ENCODE measurements around the gene FBLN5. TPM values are rescaled to one million over a fixed set of nuclear protein-coding genes. Genes with fewer than 3 reads are reported as not detected.

Gene FBLN5
- polyA plus RNA-seq, 1 experiment = 116 TPM

DNA sequence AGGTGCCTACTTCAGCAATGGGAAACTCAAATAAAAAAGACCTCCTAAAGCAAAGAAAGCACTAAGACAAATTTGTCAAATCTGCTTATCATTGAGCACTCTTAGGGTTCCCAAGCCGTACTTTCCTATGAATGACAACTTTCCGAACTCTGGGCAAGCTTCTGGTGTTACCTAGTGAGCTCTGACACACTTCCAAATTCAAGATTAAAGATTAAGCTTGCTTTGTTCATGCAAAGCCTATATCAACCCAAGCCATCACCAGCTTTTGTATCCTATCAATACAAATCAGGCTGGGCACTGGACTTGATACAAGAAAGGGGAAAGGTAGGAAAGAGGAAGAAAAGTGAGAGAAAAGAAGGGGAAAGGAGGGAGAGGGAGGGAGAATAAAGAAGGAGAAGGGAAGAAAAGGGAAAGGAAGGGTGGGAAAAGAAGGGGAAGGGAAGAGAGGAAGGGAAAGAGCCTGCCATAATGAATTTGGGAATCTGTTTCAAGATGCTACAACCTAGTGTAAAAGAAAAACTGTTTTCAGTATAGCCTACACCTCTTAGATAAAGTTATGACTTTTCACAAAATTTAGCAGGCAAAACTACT is 23.8 kb upstream of the FBLN5 start:
- H3K4me3 ChIP-seq (ENCODE audit: low read depth, low read length) = no peak overlapping the region
- TF ChIP-seq, protein P1, sequence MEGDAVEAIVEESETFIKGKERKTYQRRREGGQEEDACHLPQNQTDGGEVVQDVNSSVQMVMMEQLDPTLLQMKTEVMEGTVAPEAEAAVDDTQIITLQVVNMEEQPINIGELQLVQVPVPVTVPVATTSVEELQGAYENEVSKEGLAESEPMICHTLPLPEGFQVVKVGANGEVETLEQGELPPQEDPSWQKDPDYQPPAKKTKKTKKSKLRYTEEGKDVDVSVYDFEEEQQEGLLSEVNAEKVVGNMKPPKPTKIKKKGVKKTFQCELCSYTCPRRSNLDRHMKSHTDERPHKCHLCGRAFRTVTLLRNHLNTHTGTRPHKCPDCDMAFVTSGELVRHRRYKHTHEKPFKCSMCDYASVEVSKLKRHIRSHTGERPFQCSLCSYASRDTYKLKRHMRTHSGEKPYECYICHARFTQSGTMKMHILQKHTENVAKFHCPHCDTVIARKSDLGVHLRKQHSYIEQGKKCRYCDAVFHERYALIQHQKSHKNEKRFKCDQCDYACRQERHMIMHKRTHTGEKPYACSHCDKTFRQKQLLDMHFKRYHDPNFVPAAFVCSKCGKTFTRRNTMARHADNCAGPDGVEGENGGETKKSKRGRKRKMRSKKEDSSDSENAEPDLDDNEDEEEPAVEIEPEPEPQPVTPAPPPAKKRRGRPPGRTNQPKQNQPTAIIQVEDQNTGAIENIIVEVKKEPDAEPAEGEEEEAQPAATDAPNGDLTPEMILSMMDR (IDR thresholded peaks at IDR 0.05; ENCODE audit: low read depth, low read length) = no peak
- H3K27ac ChIP-seq (ENCODE audit: low read depth, low read length) = no peak overlapping the region
- CTCF ChIA-PET = interaction anchor here (0.6 to 1.4 kb wide), 3 partner anchors 12 to 135 kb away, joined by 3 to 4 read pairs (median 3); partner anchors contain the start of gene ATXN3
- no peaks in the 10 kb centered on the region for H3K27me3 ChIP-seq (ENCODE audit: control insufficient read depth, insufficient read depth, low read length)
- no peaks in the 10 kb centered on the region for H3K9me3 ChIP-seq (ENCODE audit: control insufficient read depth, insufficient read depth, low read length)
- POLR2A ChIA-PET = no interaction called here
- DNase-seq (ENCODE audit: low read depth, low spot score) = no peak

DNA sequence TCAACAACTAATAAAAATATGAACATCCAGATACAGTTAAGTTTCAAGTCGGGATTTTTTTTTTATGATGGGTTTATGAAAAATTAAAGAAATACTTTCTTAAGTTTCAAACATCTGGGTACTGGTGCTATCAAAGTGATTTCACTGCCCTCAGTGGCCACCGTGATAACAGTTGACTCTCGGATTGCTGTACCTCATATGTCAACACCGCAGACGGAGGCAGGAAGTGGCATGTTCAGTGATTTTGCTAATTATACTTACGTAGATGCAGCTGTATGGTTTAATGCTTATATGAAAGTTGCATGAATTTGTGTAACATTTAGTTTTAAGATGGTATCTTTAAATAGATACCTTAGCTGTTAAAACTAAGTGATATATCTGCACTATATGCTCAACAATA is 20.8 kb upstream of the FBLN5 start:
- TF ChIP-seq, protein P1 (IDR thresholded peaks at IDR 0.05; ENCODE audit: low read depth, low read length) = no peak
- ChIA-PET POLR2A (no interaction called here), CTCF (no interaction called here)

GRCh38 chr14:91964724-91965123 is 17.2 kb upstream of the FBLN5 start:
- no peaks in the 10 kb centered on the region for H3K27me3 ChIP-seq (ENCODE audit: control insufficient read depth, insufficient read depth, low read length)
- H3K4me3 ChIP-seq (ENCODE audit: low read depth, low read length) = no peak overlapping the region
- H3K27ac ChIP-seq (ENCODE audit: low read depth, low read length) = no peak overlapping the region
- H3K9me3 ChIP-seq (ENCODE audit: control insufficient read depth, insufficient read depth, low read length) = no peaks in the 10 kb centered on the region
- TF ChIP-seq, protein P1 (IDR thresholded peaks at IDR 0.05; ENCODE audit: low read depth, low read length) = no peak
- CTCF ChIA-PET = interaction anchor here (1.8 kb wide), 1 partner anchor 32 kb away, joined by 9 read pairs; no protein-coding TSS in a partner anchor
- POLR2A ChIA-PET = no interaction called here
- DNase-seq (ENCODE audit: low read depth, low spot score) = no peak

More for the DNA sequence above, 20.8 kb upstream of the FBLN5 start:
- H3K9me3 ChIP-seq (ENCODE audit: control insufficient read depth, insufficient read depth, low read length) = no peaks in the 10 kb centered on the region
- H3K27me3 ChIP-seq (ENCODE audit: control insufficient read depth, insufficient read depth, low read length) = no peaks in the 10 kb centered on the region
- DNase-seq (ENCODE audit: low read depth, low spot score) = no peak
- H3K27ac ChIP-seq (ENCODE audit: low read depth, low read length) = no peak overlapping the region
- H3K4me3 ChIP-seq (ENCODE audit: low read depth, low read length) = no peak overlapping the region

DNA sequence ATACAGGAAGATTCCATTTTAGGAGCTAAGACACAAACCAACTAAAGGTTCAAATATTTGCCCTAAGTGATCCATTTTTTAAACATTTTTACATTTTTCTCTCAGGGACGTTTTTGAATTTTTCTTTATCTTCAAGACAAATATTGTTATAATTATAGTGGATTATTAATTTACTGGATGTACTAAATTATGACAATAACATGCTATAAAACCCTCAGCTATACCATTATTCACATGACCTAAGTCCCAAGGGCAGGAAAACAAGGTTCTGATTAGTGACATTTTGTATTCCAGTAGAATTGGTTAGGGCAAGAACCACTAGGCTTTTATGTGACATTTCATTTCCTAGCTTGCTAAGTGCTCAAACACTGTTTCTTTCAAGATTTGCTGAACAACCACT is 16.5 kb upstream of the FBLN5 start:
- no peak overlapping the region for H3K4me3 ChIP-seq (ENCODE audit: low read depth, low read length)
- no peak overlapping the region for H3K27ac ChIP-seq (ENCODE audit: low read depth, low read length)
- ChIA-PET POLR2A (no interaction called here), CTCF (interaction anchor here (1.0 kb wide), 1 partner anchor 33 kb away, joined by 4 read pairs; no protein-coding TSS in a partner anchor)
- TF ChIP-seq, protein P1 (IDR thresholded peaks at IDR 0.05; ENCODE audit: low read depth, low read length) = no peak
- H3K9me3 ChIP-seq (ENCODE audit: control insufficient read depth, insufficient read depth, low read length) = no peaks in the 10 kb centered on the region
- H3K27me3 ChIP-seq (ENCODE audit: control insufficient read depth, insufficient read depth, low read length) = no peaks in the 10 kb centered on the region
- DNase-seq (ENCODE audit: low read depth, low spot score) = no peak

DNA sequence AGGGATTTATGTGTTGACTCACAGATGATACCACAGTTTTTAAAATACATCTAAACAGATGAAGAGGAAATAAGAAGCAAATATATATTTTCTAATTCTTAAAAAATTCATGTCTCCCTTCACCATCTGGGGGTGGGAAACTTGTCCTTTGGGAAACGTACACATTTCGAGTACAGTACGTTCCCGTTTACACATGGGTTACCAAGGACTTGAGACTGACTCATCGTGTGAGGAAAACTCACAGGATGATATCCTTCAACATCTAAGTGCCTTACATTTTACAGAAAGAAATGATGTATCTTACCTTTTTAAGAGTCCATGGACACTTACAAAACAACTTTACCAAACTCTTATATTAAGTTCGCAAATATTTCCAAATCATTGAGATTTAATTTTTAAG is 16.0 kb upstream of the FBLN5 start:
- TF ChIP-seq, protein P1 (IDR thresholded peaks at IDR 0.05; ENCODE audit: low read depth, low read length) = no peak
- ChIA-PET POLR2A (no interaction called here), CTCF (interaction anchor here (1.0 kb wide), 1 partner anchor 33 kb away, joined by 4 read pairs; no protein-coding TSS in a partner anchor)
- no peaks in the 10 kb centered on the region for H3K9me3 ChIP-seq (ENCODE audit: control insufficient read depth, insufficient read depth, low read length)
- DNase-seq (ENCODE audit: low read depth, low spot score) = no peak
- no peak overlapping the region for H3K4me3 ChIP-seq (ENCODE audit: low read depth, low read length)
- no peak overlapping the region for H3K27ac ChIP-seq (ENCODE audit: low read depth, low read length)
- no peaks in the 10 kb centered on the region for H3K27me3 ChIP-seq (ENCODE audit: control insufficient read depth, insufficient read depth, low read length)

Measured in AG04450 (cell line).